Endothelial cell of umbilical vein (primary cell): ENCODE measurements around the gene NEK8.

ENCODE experiments used
- CTCF ChIP-seq, 2 donors: IDR thresholded peaks; 1 replicate in 1 of 2; 2 replicates in 1 of 2; pipeline ENCODE4 v1.5.1; 2011; ENCODE audit warnings: low read length in 2 of 2, mild to moderate bottlenecking in 2 of 2, moderate library complexity in 2 of 2, control low read depth in 1 of 2, inconsistent platforms in 1 of 2, low read depth in 1 of 2; ENCODE audit not compliant: insufficient read depth in 1 of 2; ENCODE audit errors: extremely low read depth in 1 of 2
- EZH2 ChIP-seq: IDR thresholded peaks from 2 replicates; pipeline ENCODE4 v1.6.1; 2012; ENCODE audit warnings: borderline replicate concordance, low read depth, mild to moderate bottlenecking, moderate library complexity, low read length, inconsistent platforms; ENCODE audit not compliant: severe bottlenecking
- GATA2 ChIP-seq: IDR thresholded peaks from 2 replicates; pipeline ENCODE4 v1.7.0; 2011; ENCODE audit warnings: low read depth, mild to moderate bottlenecking, moderate library complexity, mixed read lengths, low read length; ENCODE audit not compliant: insufficient read length, insufficient read depth

GRCh38 chr17:28747051-28747691 is 18.6 kb downstream of the NEK8 start:
- no peak for TF ChIP-seq CTCF (IDR thresholded peaks at IDR 0.05; ENCODE audit: extremely low read depth in 1 of 2, insufficient read depth in 1 of 2, low read depth in 1 of 2, low read length in 2 of 2)
- TF ChIP-seq EZH2: no peak
- TF ChIP-seq GATA2: no peak
